Thyroid gland (tissue), 4 donors: ENCODE data around the gene AP4S1.

ENCODE experiments used
- CTCF ChIP-seq, 6 experiments: fragments of 200-600 bp in 3 of 6; fragments of 450-650 bp in 3 of 6; sonication (generic) in 3 of 6; IDR thresholded peaks; one replicate each; pipeline ENCODE4 v1.5.1; 2016 to 2019; ENCODE audit warnings: antibody characterized with exemption in 6 of 6, mild to moderate bottlenecking in 2 of 6, inconsistent platforms in 1 of 6, moderate library complexity in 1 of 6
- POLR2A ChIP-seq, 2 donors: fragments of 450-650 bp; IDR thresholded peaks; one replicate each; pipeline ENCODE4 v1.6.1; 2017; ENCODE audit warnings: antibody characterized with exemption in 2 of 2, mild to moderate bottlenecking in 2 of 2, moderate library complexity in 1 of 2

GRCh38 chr14:31118892-31119291 is 93.4 kb downstream of the AP4S1 start:
- TF ChIP-seq CTCF (IDR thresholded peaks at IDR 0.05) (no peak), POLR2A (IDR thresholded peaks at IDR 0.05) (no peak)
